MCF 10A (cell line): ENCODE measurements around the gene TTC16. TPM values are rescaled to one million over a fixed set of nuclear protein-coding genes. Genes with fewer than 3 reads are reported as not detected.
A peak's percentile ranks its signal among the peaks of the same experiment; 100 is the strongest.

ENCODE experiments used
- BruUV-seq: library from RNA; stranded (reverse); fragments of 400-500 nt; replicated peaks from 2 replicates; lab custom pipeline; 2021; lab: Mats Ljungman, UMichigan
- CTCF ChIA-PET: fragments of 300-600 bp; sonication (Branson Sonifier 250); formaldehyde crosslinking; extraction: SDS; loops from one replicate; lab custom pipeline; 2021; ENCODE audit warnings: antibody characterized with exemption, inconsistent platforms; lab: Yijun Ruan, JAX
- POLR2A ChIA-PET: fragments of 300-600, 350-650 bp; sonication (Branson Sonifier 250); formaldehyde crosslinking; extraction: SDS; loops from one replicate; lab custom pipeline; 2020; ENCODE audit warnings: antibody characterized with exemption, inconsistent platforms; lab: Yijun Ruan, JAX
- DNase-seq: peaks from one replicate; pipeline ENCODE4 v3.0.0-alpha.2; 2018; ENCODE audit not compliant: unreplicated experiment
- H3K27ac Mint-ChIP-seq: one replicate; pipeline ENCODE4 v1.8.0; 2022; ENCODE audit warnings: mild to moderate bottlenecking, low read depth, mixed read lengths; ENCODE audit not compliant: unreplicated experiment
- H3K27me3 Mint-ChIP-seq: one replicate; pipeline ENCODE4 v1.8.0; 2022; ENCODE audit warnings: mixed read lengths; ENCODE audit not compliant: insufficient read depth, unreplicated experiment
- H3K36me3 Mint-ChIP-seq: one replicate; pipeline ENCODE4 v1.8.0; 2022; ENCODE audit warnings: mild to moderate bottlenecking, moderate library complexity, mixed read lengths; ENCODE audit not compliant: insufficient read depth, unreplicated experiment
- H3K4me1 Mint-ChIP-seq: one replicate; pipeline ENCODE4 v1.8.0; 2022; ENCODE audit warnings: mixed read lengths; ENCODE audit not compliant: insufficient read depth, unreplicated experiment
- H3K4me3 Mint-ChIP-seq: one replicate; pipeline ENCODE4 v1.8.0; 2022; ENCODE audit warnings: mild to moderate bottlenecking, moderate library complexity, mixed read lengths; ENCODE audit not compliant: unreplicated experiment
- H3K9me3 Mint-ChIP-seq: one replicate; pipeline ENCODE4 v1.8.0; 2022; ENCODE audit warnings: mixed read lengths; ENCODE audit not compliant: unreplicated experiment
- CTCF ChIP-seq: fragments of 200-600 bp; IDR thresholded peaks from one replicate; pipeline ENCODE4 v1.8.0; 2022; ENCODE audit warnings: antibody characterized with exemption, mild to moderate bottlenecking; ENCODE audit not compliant: unreplicated experiment
- intact Hi-C: fragments of 100-400 bp; cut with micrococcal nuclease; formaldehyde crosslinking; loops from 2 replicates; pipeline ENCODE4 v1.14.1; 2022
- total RNA-seq: library from RNA; stranded (reverse); gene quantifications from 2 replicates; pipeline ENCODE4 v1.2.3, GENCODE V29; 2022

Gene TTC16
- total RNA-seq, 1 experiment from 2014 or later: 0.19 TPM

GRCh38 chr9:127711831-127712274 lies 4.0 kb upstream of the TTC16 start:
- no peaks in the 10 kb centered on the region for H3K9me3 Mint-ChIP-seq
- BruUV-seq: no TSS peak
- H3K4me3 Mint-ChIP-seq: no peak overlapping the region
- H3K27ac Mint-ChIP-seq: no peak overlapping the region
- TF ChIP-seq CTCF: no peak
- peaks cover 7% of the 10 kb centered on the region for H3K4me1 Mint-ChIP-seq
- no peaks in the 10 kb centered on the region for H3K36me3 Mint-ChIP-seq
- CTCF ChIA-PET: interaction anchor here (0.6 kb wide), 2 partner anchors 59 to 223 kb away, joined by 3 to 4 read pairs; no protein-coding TSS in a partner anchor
- POLR2A ChIA-PET: no interaction called here
- no peaks in the 10 kb centered on the region for H3K27me3 Mint-ChIP-seq
- no peak for DNase-seq
- intact Hi-C loops: no loop called here

- Mint-ChIP-seq H3K4me1 (peaks cover 7% of the 10 kb centered on the region), H3K9me3 (no peaks in the 10 kb centered on the region), H3K36me3 (no peaks in the 10 kb centered on the region), H3K4me3 (no peak overlapping the region), H3K27ac (no peak overlapping the region), H3K27me3 (no peaks in the 10 kb centered on the region)
- POLR2A ChIA-PET: no interaction called here
- no peak for TF ChIP-seq CTCF
- no TSS peak for BruUV-seq
- no peak for DNase-seq
- intact Hi-C loops: no loop called here
- CTCF ChIA-PET: no interaction called here
These were observed 3.5 kb upstream of the TTC16 start for GRCh38 chr9:127712371-127712770.

- Mint-ChIP-seq H3K9me3 (no peaks in the 10 kb centered on the region), H3K27me3 (no peaks in the 10 kb centered on the region), H3K4me1 (peaks cover 7% of the 10 kb centered on the region), H3K4me3 (no peak overlapping the region), H3K27ac (no peak overlapping the region), H3K36me3 (no peaks in the 10 kb centered on the region)
- POLR2A ChIA-PET: no interaction called here
- no peak for DNase-seq
- no peak for TF ChIP-seq CTCF
- BruUV-seq: no TSS peak
- CTCF ChIA-PET: no interaction called here
- intact Hi-C loops: no loop called here
These were observed 3.0 kb upstream of the TTC16 start for GRCh38 chr9:127712867-127713266.

DNA sequence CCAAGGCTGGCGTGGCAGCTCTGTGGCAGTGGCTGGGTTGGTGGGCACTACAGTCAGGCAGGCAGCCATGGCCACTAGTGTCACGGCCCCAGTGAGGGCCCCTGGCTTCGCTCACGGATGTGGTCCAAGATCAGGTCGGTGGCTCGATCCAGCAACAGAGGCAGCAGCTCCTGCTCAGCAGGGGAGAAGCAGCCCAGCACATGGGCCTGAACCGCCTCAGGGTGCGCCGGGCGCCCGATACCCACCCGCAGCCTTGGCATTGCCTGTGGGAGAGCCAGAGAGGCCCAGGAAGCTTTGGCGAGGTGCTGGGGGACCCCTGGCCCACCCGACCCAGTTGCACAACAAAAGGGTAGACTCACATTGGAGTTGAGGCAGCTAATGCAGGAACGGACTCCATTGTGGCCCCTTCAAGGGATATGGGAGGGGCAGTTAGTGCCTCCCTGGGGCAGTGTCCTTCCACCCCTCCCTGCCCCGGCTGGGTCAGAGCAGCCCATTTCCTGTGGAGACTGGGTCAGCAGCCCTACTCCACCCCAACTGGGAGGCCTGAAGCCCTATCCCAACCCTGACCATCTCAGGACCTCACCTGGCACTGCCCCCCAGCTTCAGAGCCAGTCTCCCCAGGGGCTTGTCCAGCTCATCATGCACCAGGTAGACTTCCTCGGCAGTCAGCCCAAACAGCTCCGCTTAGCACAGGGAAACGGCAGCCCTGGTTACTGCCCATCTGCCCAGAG lies 1.7 kb upstream of the TTC16 start:
- no TSS peak for BruUV-seq
- TF ChIP-seq CTCF: no peak
- intact Hi-C loops: no loop called here
- H3K4me3 Mint-ChIP-seq: peak overlapping the region; percentile 79
- no peaks in the 10 kb centered on the region for H3K9me3 Mint-ChIP-seq
- POLR2A ChIA-PET: interaction anchor here (0.6 to 2.9 kb wide), 7 partner anchors 11 to 263 kb away, joined by 3 to 14 read pairs (median 4); partner anchors contain the start of genes LRSAM1 and RPL12
- peak overlapping the region; percentile 81 for H3K27ac Mint-ChIP-seq
- peaks cover 7% of the 10 kb centered on the region for H3K4me1 Mint-ChIP-seq
- no peaks in the 10 kb centered on the region for H3K27me3 Mint-ChIP-seq
- CTCF ChIA-PET: interaction anchor here (0.6 to 0.8 kb wide), 2 partner anchors 21 to 152 kb away, joined by 3 read pairs; partner anchors contain the start of gene TOR2A
- H3K36me3 Mint-ChIP-seq: no peaks in the 10 kb centered on the region
- no peak for DNase-seq
